ENCODE results near the gene TRIM47.

DNA sequence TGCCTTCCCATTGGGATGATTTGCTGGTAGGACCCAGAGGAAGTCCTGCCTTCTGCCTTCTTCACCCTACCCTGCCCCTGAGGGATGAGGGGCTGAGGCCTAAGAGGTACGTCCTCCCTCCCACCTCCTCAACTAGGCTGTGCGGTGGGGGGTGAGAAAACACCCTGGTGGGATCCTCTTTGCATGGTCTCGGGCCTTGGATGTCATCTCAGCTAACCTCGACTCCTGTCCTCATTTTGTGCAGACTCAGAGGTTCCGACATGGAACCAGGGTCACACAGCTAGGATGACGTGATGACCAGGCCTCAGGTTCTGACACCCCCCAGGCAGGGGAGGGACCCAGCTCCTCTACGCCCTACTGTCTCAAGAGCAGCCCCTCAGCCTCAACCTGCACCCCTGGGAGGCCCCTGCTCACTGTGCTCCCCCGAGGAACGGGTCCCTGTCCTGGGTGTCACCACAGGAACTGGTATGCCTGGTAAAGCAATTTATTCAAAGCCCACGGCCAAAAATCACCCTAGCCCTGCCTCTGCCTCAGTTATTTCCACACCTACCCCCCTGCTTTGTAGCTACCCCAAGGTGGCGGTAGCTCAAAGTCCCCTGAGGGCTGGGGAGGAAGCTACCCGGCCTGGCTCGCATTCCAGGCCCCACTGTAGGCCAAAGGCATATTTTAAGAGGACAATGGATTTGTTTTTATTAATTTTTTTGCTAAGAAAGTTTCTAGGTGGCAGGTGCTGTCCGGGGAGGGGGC lies 51.6 kb downstream of the TRIM47 start:
- TF ChIP-seq ETS1 (IDR thresholded peaks at IDR 0.05) (no peak), STAT1 (IDR thresholded peaks at IDR 0.05; ENCODE audit: unreplicated experiment) (no peak), EZH2phosphoT487 (IDR thresholded peaks at IDR 0.05; ENCODE audit: unreplicated experiment) (no peak), EZH2 (IDR thresholded peaks at IDR 0.05; ENCODE audit: low read depth, unreplicated experiment) (no peak)
- TF ChIP-seq, protein P1, sequence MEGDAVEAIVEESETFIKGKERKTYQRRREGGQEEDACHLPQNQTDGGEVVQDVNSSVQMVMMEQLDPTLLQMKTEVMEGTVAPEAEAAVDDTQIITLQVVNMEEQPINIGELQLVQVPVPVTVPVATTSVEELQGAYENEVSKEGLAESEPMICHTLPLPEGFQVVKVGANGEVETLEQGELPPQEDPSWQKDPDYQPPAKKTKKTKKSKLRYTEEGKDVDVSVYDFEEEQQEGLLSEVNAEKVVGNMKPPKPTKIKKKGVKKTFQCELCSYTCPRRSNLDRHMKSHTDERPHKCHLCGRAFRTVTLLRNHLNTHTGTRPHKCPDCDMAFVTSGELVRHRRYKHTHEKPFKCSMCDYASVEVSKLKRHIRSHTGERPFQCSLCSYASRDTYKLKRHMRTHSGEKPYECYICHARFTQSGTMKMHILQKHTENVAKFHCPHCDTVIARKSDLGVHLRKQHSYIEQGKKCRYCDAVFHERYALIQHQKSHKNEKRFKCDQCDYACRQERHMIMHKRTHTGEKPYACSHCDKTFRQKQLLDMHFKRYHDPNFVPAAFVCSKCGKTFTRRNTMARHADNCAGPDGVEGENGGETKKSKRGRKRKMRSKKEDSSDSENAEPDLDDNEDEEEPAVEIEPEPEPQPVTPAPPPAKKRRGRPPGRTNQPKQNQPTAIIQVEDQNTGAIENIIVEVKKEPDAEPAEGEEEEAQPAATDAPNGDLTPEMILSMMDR (conservative IDR thresholded peaks at IDR 0.05; ENCODE audit: low read depth in 2 of 2), result peak in 1 of 2 experiments; percentile 37; a peak in 2 of 4 replicates

All from GM23338 (cell line).